GM18870 (cell line): ENCODE results near the gene PIGR.

ENCODE experiments used
- ATAC-seq: cut with Tn5 transposase; IDR thresholded peaks from one replicate; pipeline ENCODE4 v1.9.1; 2021; ENCODE audit warnings: moderate library complexity; ENCODE audit not compliant: unreplicated experiment

Gene PIGR

GRCh38 chr1:206911064-206911663 lies 35.1 kb downstream of the PIGR start:
- no peak for ATAC-seq

GRCh38 chr1:206909883-206910318 lies 36.4 kb downstream of the PIGR start:
- no peak for ATAC-seq

DNA sequence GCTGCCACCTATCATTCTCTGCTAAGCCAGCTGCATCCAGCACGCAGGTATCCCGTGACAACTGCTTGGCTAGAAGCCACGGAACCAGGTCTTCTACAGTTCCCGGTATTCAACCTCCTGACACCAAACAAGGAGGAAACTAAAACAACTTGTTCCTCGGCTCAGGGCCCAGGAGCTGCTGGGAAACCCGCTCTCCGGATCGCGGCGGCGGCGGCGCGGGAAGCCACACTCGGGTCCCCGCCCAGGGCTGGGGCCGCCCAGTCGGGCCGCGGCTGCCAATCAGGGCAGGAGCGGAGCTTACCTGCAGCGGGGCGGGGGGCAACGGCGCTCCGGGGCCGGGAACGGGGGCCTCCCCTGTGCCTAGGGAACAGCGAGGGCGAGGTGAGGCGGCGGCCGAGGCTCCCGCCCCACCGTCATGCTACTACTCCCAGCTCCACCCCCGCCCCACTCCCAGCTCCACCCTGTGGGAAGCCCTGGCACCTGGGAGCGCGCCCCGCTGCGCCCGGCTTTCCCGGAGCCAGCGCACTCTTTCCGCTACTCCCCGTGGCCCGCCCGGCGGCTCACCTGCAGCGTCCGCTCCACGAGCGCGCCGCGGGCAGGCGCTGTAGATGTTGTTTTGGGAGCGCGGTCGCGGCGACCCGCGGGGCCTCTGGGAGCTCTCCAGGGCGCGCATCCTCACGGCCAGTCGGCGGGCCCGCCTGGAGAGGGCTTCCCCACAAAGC lies 36.9 kb downstream of the PIGR start:
- no peak for ATAC-seq

DNA sequence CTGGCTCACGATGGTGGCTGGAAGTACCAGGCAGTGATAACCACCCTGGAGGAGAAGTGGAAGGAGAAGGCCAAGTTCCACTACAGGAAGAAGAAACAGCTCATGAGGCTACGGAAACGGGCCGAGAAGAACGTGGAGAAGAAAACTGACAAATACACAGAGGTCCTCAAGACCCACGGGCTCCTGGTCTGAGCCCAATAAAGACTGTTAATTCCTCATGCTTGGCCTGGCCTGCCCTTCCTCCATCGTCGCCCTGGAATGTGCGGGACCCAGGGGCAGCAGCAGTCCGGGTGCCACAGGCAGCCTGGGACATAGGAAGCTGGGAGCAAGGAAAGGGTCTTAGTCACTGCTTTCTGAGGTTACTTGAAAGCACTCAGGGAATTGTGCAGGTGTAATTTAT lies 38.2 kb downstream of the PIGR start:
- ATAC-seq: no peak

DNA sequence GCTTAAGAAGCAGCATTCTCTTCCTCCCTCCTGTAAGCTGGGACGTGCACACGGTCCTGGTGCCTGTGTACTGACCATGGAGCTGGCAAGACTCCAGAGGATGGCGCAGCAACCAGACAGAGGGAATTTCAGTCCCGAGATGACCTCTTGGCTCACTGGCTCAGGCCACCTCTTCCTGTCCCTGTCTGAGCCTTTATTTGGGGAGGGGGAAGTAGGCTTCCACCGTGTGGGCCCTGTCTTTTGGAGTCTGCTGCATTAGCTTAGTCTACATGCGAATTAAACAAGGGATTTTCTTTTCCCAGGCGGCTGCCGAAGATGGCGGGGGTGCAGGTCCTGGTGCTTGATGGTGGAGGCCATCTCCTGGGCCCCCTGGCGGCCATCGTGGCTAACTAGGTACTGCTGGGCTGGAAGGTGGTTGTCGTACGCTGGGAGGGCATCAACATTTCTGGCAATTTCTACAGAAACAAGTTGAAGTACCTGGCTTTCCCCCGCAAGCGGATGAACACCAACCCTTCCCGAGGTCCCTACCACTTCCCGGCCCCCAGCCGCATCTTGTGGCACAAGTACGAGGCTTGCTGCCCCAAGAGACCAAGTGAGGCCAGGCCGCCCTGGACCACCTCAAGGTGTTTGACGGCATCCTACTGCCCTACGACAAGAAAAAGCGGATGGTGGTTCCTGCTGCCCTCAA lies 38.8 kb downstream of the PIGR start:
- ATAC-seq: no peak

DNA sequence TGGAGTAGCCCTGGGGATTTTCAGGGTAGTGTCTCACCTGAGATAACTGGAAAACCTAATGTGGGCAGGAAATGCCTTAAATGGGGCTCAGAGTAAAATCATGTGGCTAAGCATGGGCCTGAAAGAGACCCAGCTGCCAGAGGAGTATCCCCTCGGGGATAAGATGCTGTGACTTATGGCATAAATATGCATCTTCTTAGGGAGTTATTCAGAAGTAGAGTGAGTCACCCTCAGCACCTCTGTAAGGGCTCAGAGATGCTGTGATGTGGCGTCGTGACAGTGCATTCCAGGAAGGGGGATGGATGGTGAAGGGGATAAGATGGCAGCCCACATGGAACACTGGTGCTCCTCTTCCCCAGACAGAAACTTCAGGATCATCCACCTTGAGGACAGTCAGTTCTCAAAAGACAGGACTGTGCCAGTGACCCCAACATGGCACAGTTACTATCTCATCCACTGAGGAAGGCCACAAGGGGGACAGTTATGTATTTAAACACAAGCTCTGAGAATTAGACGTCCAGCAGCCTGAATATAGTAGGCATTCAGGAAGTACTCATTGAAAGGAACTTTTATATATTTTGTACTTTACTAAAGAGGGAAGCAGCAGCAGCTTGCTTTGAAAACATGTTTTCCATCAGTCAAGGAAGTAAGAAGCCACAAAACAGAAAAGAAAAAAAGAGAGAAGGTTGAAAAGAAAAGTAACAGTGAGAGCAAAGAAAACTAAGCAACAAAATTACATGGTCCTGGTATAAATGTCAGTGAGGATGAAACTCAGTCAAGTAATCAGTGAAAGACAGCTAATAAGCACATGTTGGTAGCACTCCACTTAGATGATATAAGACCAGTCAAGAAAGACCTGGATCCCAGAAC lies 40.7 kb downstream of the PIGR start:
- no peak for ATAC-seq

GRCh38 chr1:206904423-206905142 lies 41.7 kb downstream of the PIGR start:
- ATAC-seq: no peak

- no peak for ATAC-seq
These were observed 42.6 kb downstream of the PIGR start for GRCh38 chr1:206903687-206904086.

DNA sequence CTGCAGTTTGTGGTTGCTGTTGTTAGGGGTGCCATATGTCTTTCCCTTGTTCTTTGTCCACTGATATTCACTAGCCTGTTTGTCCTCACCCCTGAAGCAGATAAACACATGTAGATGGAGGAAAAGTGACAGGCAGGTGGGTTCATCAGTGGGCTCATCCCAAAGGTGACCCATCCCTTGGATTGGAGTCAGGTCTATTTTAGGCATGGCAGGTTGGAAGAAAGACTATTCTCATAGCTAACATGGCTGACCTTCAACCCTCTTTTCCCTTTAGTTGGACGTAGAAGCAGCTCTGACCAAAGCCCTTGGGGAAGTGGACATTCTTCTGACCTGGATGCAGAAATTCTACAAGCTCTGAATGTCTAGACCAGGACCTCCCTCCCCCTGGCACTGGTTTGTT lies 43.6 kb downstream of the PIGR start:
- ATAC-seq: no peak

DNA sequence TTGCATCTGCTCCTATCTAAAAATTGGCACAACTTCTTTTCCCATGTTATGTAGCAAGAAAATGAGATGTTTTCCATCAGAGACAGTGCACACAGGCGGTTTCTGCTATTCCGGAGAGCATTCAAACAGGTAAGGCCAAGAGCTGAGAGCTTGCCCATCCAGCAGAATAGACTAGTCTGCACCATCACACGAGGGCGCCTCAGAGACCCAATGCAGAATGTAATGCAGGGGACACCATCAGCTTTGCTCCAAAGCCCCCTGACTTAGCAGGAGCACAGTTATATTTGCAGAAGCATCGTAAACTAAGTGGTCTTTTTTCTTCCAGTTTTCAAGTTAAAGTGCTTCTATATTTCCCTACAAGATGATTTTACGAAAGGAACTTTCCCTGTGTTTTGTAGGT lies 44.3 kb downstream of the PIGR start:
- no peak for ATAC-seq

GRCh38 chr1:206900149-206900548 lies 46.1 kb downstream of the PIGR start:
- no peak for ATAC-seq

- no peak for ATAC-seq
These were observed 46.5 kb downstream of the PIGR start for GRCh38 chr1:206899717-206900116.

DNA sequence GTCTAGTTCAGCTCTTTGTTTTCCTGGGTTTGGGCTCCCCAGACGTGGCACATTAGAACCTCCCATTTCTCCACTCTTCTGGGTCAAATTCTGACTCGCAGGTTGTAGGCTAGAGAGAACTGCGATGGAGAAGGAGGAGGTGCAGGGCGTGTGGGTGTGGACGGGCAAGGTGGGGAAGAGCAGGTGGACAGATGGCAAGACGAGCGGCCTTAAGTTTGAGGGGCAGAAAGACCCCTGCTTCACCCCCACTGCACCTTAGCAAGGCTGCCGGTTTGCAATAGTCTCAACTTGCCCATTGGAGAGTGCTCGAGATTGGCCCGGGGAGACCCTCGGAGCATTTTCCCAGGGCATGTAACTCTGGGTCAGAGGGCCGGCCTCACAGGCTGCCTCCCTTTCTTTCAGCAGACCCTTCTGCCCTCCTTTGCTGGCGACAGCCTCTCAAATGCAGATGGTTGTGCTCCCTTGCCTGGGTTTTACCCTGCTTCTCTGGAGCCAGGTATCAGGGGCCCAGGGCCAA lies 47.3 kb downstream of the PIGR start:
- ATAC-seq: no peak

DNA sequence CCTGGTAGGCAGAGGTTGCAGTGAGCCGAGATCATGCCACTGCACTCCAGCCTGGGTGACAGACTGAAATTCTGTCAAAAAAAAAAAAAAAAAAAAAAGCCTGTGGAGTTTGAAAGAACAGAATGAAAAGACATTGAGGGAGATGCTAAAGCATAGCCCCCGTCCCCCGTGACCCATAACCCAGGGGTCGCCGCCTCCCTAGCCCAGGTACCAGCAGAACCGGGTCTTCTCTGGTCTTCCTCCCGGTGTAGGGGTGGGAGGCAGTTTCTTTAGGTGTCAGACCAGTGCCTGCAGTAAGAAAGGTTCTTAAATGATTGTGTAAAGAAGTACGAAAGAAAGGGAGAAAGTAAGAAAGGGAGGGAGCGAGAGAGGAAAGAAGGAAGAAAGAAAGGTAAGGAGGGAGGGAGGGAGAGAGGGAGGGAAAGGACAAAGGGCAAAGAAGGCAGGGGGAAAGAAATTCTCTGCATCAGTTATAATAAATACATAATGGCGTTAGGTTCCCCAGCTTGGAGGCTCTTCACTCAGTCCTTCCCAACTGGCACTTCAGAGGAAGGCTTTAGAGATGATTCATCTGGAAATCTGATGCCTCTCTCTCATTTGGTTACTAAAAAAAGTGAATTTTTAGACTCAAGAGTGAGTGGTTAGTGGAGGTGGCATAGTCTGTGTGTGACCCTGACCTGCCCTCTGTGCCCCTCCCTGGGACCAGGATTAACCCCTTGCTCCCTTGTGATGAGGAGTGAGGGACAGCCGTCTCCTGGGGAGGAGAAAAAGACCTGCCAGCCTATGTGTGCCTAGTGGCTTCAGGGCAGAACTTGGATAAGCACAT lies 48.0 kb downstream of the PIGR start:
- ATAC-seq: no peak

DNA sequence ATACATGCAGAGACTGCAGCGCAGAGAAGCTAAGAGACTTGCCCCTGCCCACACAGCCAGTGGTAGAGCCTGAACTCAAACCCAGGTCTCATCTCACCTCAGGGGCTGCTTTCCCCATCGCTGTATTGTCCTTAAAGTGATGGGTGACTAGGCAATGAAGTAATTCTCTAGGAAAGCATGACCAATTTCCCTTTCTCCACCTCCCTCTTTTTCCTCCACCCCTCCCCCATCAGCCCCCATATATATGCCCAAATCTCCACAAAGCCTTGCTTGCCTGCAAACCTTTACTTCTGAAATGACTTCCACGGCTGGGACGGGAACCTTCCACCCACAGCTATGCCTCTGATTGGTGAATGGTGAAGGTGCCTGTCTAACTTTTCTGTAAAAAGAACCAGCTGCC lies 49.1 kb downstream of the PIGR start, which contains the start of gene IL24:
TSS of gene IL24 (plus strand) at position 269 of the 400 bp plus-strand sequence. CDS start 390 bp downstream, outside the sequence.
- ATAC-seq: no peak

GRCh38 chr1:206896261-206896660 lies 50.0 kb downstream of the PIGR start:
- ATAC-seq: no peak

DNA sequence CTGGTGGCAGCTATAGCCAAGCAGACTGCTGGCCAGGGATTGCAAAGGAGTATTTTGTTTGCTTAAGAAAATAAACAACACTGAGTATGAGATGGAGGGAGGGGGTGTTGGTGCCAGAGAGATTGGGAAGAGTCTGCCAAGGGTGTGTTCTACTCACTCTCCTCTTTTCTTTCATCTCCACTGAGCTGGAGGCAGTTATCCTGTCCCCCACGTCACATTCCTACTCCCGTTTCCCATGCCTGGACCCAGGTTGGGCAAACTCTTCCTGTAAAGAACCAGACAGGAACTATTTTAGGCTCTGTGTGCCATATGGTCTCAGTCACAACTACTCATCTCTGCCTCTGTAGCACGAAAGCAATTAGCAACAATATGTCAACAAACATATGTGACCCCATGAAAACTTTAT lies 50.4 kb downstream of the PIGR start:
- no peak for ATAC-seq

DNA sequence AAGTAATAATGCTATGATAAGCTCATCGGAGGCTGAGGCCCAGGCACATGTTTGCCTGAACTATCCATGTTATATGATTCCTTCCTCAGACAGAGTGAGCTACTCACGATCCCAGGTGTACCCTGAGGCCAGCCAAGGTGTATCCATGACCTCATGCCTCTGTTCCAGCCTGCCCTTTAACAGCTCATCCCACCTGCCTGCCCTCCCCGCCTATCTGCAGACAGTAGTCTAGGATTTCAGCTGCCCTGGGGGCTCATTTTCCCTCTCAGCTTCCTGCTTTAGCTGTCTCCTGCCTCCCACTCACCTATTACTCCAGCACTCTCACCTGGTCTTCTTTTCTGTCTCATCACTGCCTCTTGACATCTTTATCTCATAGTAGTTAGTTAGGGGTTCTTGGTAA lies 50.9 kb downstream of the PIGR start:
- ATAC-seq: no peak

DNA sequence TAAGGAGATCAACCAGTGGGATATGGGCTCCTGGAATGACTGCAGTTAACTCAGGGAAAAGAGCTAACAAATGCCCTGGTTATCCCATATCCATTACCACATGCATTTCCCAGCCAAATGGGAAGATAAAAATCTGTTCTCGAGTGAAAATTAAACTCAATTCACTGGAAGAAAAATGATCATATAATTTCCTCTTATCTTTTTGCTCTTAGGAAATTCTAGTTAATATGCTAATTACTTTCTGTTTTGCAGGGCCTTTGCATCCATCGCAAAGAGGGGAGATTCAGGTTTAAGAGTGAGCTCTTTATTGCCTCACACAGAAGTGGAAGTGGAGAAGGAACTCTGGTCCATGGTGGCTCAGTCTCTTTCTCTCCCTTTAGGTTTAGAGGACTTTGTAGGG lies 52.9 kb downstream of the PIGR start:
- ATAC-seq: no peak
